ENCODE results near the gene LENG1.

Gene LENG1

GRCh38 chr19:54106716-54107115 is 52.8 kb downstream of the LENG1 start:
- DNase-seq: no peak

- DNase-seq: no peak
These were observed 53.7 kb downstream of the LENG1 start for GRCh38 chr19:54105796-54106195.
